HepG2 (cell line): ENCODE measurements around the gene KCNAB2. TPM values are rescaled to one million over a fixed set of nuclear protein-coding genes. Genes with fewer than 3 reads are reported as not detected.
A peak's percentile ranks its signal among the peaks of the same experiment; 100 is the strongest.

Experiments used
- ATAC-seq: fragments of 200-7000 bp; cut with Tn5 transposase; 3 replicates; pipeline ENCODE4 v1.9.1; 2020; ENCODE audit warnings: mild to moderate bottlenecking, moderate library complexity
- BruUV-seq: library from RNA; stranded (reverse); fragments of 400-500 nt; replicated peaks from 2 replicates; lab custom pipeline; 2021; lab: Mats Ljungman, UMichigan
- CTCF ChIA-PET: fragments of 300-600 bp; formaldehyde crosslinking; extraction: SDS; loops from one replicate; lab custom pipeline; 2021; ENCODE audit warnings: low total read pairs, inconsistent platforms, low intra/inter-chr PET ratio; lab: Yijun Ruan, JAX
- POLR2A ChIA-PET: fragments of 350-600 bp; sonication (Branson Sonifier 250); formaldehyde crosslinking; loops from one replicate; lab custom pipeline; 2020; ENCODE audit warnings: antibody characterized with exemption, inconsistent platforms; lab: Yijun Ruan, JAX
- DNase-seq: peaks from one replicate; pipeline ENCODE4 v3.0.0-alpha.2; 2015; ENCODE audit warnings: low spot score
- FAIRE-seq: peaks from 3 replicates; lab custom pipeline; 2011; peaks lifted over from hg19 to GRCh38; lab: Jason Lieb, UNC
- H2AFZ ChIP-seq: one replicate; pipeline ENCODE4 v1.6.1; 2011; ENCODE audit warnings: low read length, inconsistent platforms
- H3K27ac ChIP-seq: fragments of 300-600 bp; 3 replicates; pipeline ENCODE4 v1.8.0; 2011; ENCODE audit warnings: mixed run types, mild to moderate bottlenecking, mixed read lengths, low read length, inconsistent platforms; ENCODE audit not compliant: insufficient read depth; ENCODE audit errors: extremely low read length
- H3K27me3 ChIP-seq, 2 experiments: fragments of 200-600 bp in 1 of 2; 2 replicates in 1 of 2; 3 replicates in 1 of 2; pipeline versions ENCODE4 v1.6.0 to v1.8.0; 2011; ENCODE audit warnings: low read length in 2 of 2, mild to moderate bottlenecking in 2 of 2, moderate library complexity in 2 of 2, inconsistent platforms in 1 of 2; ENCODE audit not compliant: insufficient read depth in 2 of 2, control insufficient read depth in 1 of 2
- H3K36me3 ChIP-seq, 2 experiments: fragments of 200-600 bp in 1 of 2; replicated peaks in 1 of 2; 2 replicates in 1 of 2; 3 replicates in 1 of 2; pipeline versions ENCODE4 v1.5.1 to v1.8.0; 2011; ENCODE audit warnings: low read length in 2 of 2, inconsistent platforms in 1 of 2; ENCODE audit not compliant: insufficient read depth in 2 of 2, control insufficient read depth in 1 of 2
- H3K4me1 ChIP-seq: 2 replicates; pipeline ENCODE4 v1.5.1; 2012; ENCODE audit warnings: low read length, inconsistent platforms; ENCODE audit not compliant: insufficient read depth
- H3K4me2 ChIP-seq: 2 replicates; pipeline ENCODE4 v1.6.0; 2011; ENCODE audit warnings: low read depth, low read length, inconsistent platforms
- H3K4me3 ChIP-seq, 3 experiments: fragments of 200-600 bp in 1 of 3; sonication (generic), shearing (Covaris generic) in 1 of 3; replicated peaks in 1 of 3; 2 replicates each; pipeline ENCODE4 v1.5.1; 2011 to 2016; ENCODE audit warnings: low read length in 3 of 3, inconsistent platforms in 2 of 3, low read depth in 2 of 3, mild to moderate bottlenecking in 2 of 3, control low read depth in 1 of 3, mixed read lengths in 1 of 3; ENCODE audit not compliant: insufficient read depth in 1 of 3
- H3K79me2 ChIP-seq: one replicate; pipeline ENCODE4 v1.6.1; 2011; ENCODE audit warnings: low read length, inconsistent platforms; ENCODE audit not compliant: insufficient read depth
- H3K9ac ChIP-seq: 2 replicates; pipeline ENCODE4 v1.6.0; 2011; ENCODE audit warnings: mild to moderate bottlenecking, low read depth, low read length, inconsistent platforms; ENCODE audit not compliant: insufficient read depth
- H3K9me3 ChIP-seq: 2 replicates; pipeline ENCODE4 v1.5.1; 2012; ENCODE audit warnings: mild to moderate bottlenecking, low read length
- H4K20me1 ChIP-seq: 2 replicates; pipeline ENCODE4 v1.6.0; 2011; ENCODE audit warnings: inconsistent platforms, mild to moderate bottlenecking, low read length, moderate library complexity; ENCODE audit not compliant: insufficient read depth
- CEBPG ChIP-seq: IDR thresholded peaks from 2 replicates; pipeline ENCODE4 v1.6.1; 2016
- FOXK1 ChIP-seq: sonication (generic); formaldehyde crosslinking; IDR thresholded peaks from 2 replicates; pipeline ENCODE4 v1.4.0; 2020; ENCODE audit warnings: low read depth, missing genetic modification reagents, borderline replicate concordance
- GTF3A ChIP-seq: sonication (generic); formaldehyde crosslinking; conservative IDR thresholded peaks from 2 replicates; pipeline ENCODE4 v1.4.0; 2020; ENCODE audit warnings: mild to moderate bottlenecking, missing genetic modification reagents
- NCOA5 ChIP-seq: sonication (generic); formaldehyde crosslinking; IDR thresholded peaks from 2 replicates; pipeline ENCODE4 v1.4.0; 2020; ENCODE audit warnings: missing genetic modification reagents
- ZNF329 ChIP-seq: sonication (generic); formaldehyde crosslinking; IDR thresholded peaks from 2 replicates; pipeline ENCODE4 v1.9.0; 2021; ENCODE audit warnings: low read depth, mild to moderate bottlenecking, missing genetic modification reagents
- ZNF549 ChIP-seq: sonication (generic); formaldehyde crosslinking; IDR thresholded peaks from 2 replicates; pipeline ENCODE4 v1.5.0; 2020; ENCODE audit warnings: missing genetic modification reagents
- ZNF747 ChIP-seq: sonication (generic); formaldehyde crosslinking; IDR thresholded peaks from 2 replicates; pipeline ENCODE4 v1.8.1; 2023; ENCODE audit warnings: missing genetic modification reagents, mild to moderate bottlenecking, borderline replicate concordance
- ZNF775 ChIP-seq: sonication (generic); formaldehyde crosslinking; IDR thresholded peaks from 2 replicates; pipeline ENCODE4 v1.4.0; 2020; ENCODE audit warnings: missing genetic modification reagents, mild to moderate bottlenecking, moderate library complexity, borderline replicate concordance
- ZNF782 ChIP-seq: sonication (generic); formaldehyde crosslinking; IDR thresholded peaks from 2 replicates; pipeline ENCODE4 v1.4.0; 2020; ENCODE audit warnings: missing genetic modification reagents, mild to moderate bottlenecking, borderline replicate concordance
- ZSCAN9 ChIP-seq: IDR thresholded peaks from 2 replicates; pipeline ENCODE4 v1.6.1; 2016; ENCODE audit warnings: borderline replicate concordance
- WGBS: methylation state at CpG from one replicate; pipeline ENCODE4 v1.1.6; 2017; ENCODE audit warnings: low lambda C conversion rate; 5-methylcytosine and 5-hydroxymethylcytosine counted together
- in situ Hi-C: cut with HindIII; loops from 2 replicates; pipeline ENCODE4 v1.10.0; 2017; ENCODE audit warnings: low pct_unique_long_range_greater_than_20kb; ENCODE audit not compliant: extremely low pct_ligation_motif_present
- intact Hi-C: fragments of 100-400 bp; cut with micrococcal nuclease; formaldehyde crosslinking; loops from one replicate; pipeline ENCODE4 v1.10.0; 2022; ENCODE audit not compliant: unreplicated experiment
- polyA plus RNA-seq, 8 experiments: library from polyadenylated mRNA; depleted of rRNA in 3 of 8; stranded (reverse) in 7 of 8; unstranded in 1 of 8; fragments of >200 nt; fragmentation: Illumina TruSeq in 4 of 8; extraction: Trizol in 4 of 8; gene quantifications; 2 replicates each; pipeline versions ENCODE4 v1.2.1 to v1.2.3, GENCODE V29; 2011 to 2016; ENCODE audit warnings: low read depth in 4 of 8, missing spikeins in 1 of 8, mixed read lengths in 1 of 8; ENCODE audit not compliant: insufficient read depth in 1 of 8
- total RNA-seq, 5 experiments: library from RNA; depleted of rRNA; stranded (reverse); fragments of >200 nt; fragmentation: Illumina TruSeq; extraction: Trizol; gene quantifications; 2 replicates each; pipeline ENCODE4 v1.2.3, GENCODE V29; 2016; ENCODE audit warnings: low read depth in 1 of 5
- TF ChIP-seq, protein P1 (sequence below): sonication (generic); formaldehyde crosslinking; IDR thresholded peaks from 2 replicates; pipeline ENCODE4 v1.5.1; 2020; ENCODE audit warnings: mild to moderate bottlenecking, moderate library complexity, missing genetic modification reagents
- TF ChIP-seq, protein P2 (sequence below): sonication (generic); formaldehyde crosslinking; IDR thresholded peaks from 2 replicates; pipeline ENCODE4 v1.8.0; 2022; ENCODE audit warnings: mild to moderate bottlenecking, missing genetic modification reagents
- TF ChIP-seq, protein P3 (sequence below): sonication (generic); formaldehyde crosslinking; IDR thresholded peaks from 2 replicates; pipeline ENCODE4 v1.5.0; 2020; ENCODE audit warnings: mild to moderate bottlenecking, missing genetic modification reagents, moderate library complexity

Gene KCNAB2
- total and polyA plus RNA-seq, 2 of the 13 experiments (the other 11 are each of a cell fraction or from before 2014, with no cell fraction given): 6.2 to 8.8 TPM

DNA sequence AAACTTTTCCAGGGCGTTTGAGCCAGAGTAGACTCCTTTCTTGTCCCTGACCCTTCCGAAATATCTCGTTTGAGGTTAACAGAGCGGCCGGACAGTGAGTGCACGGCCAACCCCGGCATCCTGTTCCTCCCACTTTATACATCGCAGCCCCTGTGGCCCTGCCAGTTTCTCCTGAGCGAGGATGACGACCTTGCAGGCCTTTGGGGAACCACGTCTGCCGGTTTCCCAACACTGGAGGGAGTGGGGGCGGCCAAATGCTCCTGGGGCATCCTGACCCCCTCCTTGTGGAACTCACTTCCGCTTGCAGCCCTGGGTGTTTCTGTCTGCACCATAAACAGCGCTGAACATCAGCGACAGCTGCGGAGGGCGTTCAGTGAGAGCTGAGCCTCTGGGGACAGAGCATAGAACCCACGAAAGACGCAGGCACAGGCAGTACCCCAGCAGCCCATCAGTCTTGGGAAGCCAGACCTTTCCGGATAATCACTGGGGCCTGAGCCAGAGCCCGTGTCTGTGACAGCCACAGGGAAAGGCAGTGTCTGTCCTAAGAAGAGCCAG, 4.8 kb upstream of the KCNAB2 start:
- no peak for FAIRE-seq
- no peak overlapping the region for H3K4me3 ChIP-seq
- H3K27me3 ChIP-seq: no peaks in the 10 kb centered on the region
- no peaks in the 10 kb centered on the region for H3K36me3 ChIP-seq
- no peak for DNase-seq
- TF ChIP-seq CEBPG (CRISPR knock-in tag) (no peak), GTF3A (CRISPR knock-in tag) (no peak)
- TF ChIP-seq, protein P1, sequence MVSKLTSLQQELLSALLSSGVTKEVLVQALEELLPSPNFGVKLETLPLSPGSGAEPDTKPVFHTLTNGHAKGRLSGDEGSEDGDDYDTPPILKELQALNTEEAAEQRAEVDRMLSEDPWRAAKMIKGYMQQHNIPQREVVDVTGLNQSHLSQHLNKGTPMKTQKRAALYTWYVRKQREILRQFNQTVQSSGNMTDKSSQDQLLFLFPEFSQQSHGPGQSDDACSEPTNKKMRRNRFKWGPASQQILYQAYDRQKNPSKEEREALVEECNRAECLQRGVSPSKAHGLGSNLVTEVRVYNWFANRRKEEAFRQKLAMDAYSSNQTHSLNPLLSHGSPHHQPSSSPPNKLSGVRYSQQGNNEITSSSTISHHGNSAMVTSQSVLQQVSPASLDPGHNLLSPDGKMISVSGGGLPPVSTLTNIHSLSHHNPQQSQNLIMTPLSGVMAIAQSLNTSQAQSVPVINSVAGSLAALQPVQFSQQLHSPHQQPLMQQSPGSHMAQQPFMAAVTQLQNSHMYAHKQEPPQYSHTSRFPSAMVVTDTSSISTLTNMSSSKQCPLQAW: no peak
- TF ChIP-seq, all 625 proteins: peak for 0
- 87% methylated on average over 21 of the region's 22 CpGs for WGBS
- in situ Hi-C loops: no loop called here
- POLR2A ChIA-PET: no interaction called here
- Histone ChIP-seq H4K20me1 (peaks cover 5% of the 10 kb centered on the region; the same call in 1 of the 2 replicates), H3K9me3 (no peaks in the 10 kb centered on the region), H3K4me2 (no peak overlapping the region), H3K79me2 (no peaks in the 10 kb centered on the region), H3K9ac (no peak overlapping the region), H3K4me1 (peaks cover 15% of the 10 kb centered on the region), H3K27ac (no peak overlapping the region), H2AFZ (no peak overlapping the region)
- BruUV-seq: no TSS peak
- intact Hi-C loops: no loop called here
- no peak for ATAC-seq
- CTCF ChIA-PET: no interaction called here

DNA sequence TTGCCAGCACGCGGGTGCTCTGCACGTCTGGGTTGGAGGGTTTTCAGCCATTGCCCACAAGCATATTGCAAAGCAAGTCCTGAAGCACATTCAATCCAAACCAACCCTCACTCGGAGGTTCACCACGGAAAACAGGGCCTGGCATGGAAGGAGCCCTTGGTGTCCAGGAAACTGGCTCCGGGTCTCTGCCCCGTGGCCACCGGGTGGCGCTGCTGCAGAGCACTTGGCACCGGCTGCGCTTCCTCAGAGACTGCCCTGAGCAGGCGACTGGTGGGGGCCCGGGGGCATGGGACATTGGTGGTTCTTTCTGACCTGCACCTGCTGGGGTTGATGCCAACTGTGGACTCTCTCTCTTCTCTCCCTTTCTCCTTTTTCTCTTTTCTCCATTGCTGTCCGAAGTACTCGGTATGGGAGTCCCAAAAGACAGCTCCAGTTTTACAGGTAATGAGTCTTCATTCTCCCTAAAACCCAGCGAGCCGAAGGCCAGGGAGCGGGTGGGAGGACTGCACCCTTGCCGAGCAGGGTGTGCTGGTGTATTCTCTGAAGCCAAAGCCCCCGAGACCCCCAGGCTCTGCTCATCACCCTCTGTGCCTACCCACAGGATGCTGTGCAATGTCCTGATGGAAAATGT, 4.1 kb upstream of the KCNAB2 start:
- H2AFZ ChIP-seq: no peak overlapping the region
- POLR2A ChIA-PET: no interaction called here
- ATAC-seq (peak; percentile 56; the same call in 2 of the 3 replicates), DNase-seq (no peak), FAIRE-seq (no peak)
- no peaks in the 10 kb centered on the region for H3K27me3 ChIP-seq
- H3K4me2 ChIP-seq: no peak overlapping the region
- no peaks in the 10 kb centered on the region for H3K79me2 ChIP-seq
- CTCF ChIA-PET: no interaction called here
- intact Hi-C loops (no loop called here), in situ Hi-C loops (no loop called here)
- H3K27ac ChIP-seq: no peak overlapping the region
- no peaks in the 10 kb centered on the region for H3K36me3 ChIP-seq
- no peaks in the 10 kb centered on the region for H3K9me3 ChIP-seq
- no peak overlapping the region for H3K4me3 ChIP-seq
- peaks cover 21% of the 10 kb centered on the region for H3K4me1 ChIP-seq
- H3K9ac ChIP-seq: no peak overlapping the region
- no TSS peak for BruUV-seq
- WGBS: 59% methylated on average over 8 of the region's 20 CpGs
- peaks cover 5% of the 10 kb centered on the region; the same call in 1 of the 2 replicates for H4K20me1 ChIP-seq
- TF ChIP-seq ZNF782 (no peak), ZNF775 (CRISPR knock-in tag) (no peak), ZNF747 (no peak), ZNF549 (CRISPR knock-in tag) (no peak), ZSCAN9 (CRISPR knock-in tag) (no peak), FOXK1 (no peak), NCOA5 (CRISPR knock-in tag) (no peak), ZNF329 (CRISPR knock-in tag) (no peak)
- TF ChIP-seq, protein P2, sequence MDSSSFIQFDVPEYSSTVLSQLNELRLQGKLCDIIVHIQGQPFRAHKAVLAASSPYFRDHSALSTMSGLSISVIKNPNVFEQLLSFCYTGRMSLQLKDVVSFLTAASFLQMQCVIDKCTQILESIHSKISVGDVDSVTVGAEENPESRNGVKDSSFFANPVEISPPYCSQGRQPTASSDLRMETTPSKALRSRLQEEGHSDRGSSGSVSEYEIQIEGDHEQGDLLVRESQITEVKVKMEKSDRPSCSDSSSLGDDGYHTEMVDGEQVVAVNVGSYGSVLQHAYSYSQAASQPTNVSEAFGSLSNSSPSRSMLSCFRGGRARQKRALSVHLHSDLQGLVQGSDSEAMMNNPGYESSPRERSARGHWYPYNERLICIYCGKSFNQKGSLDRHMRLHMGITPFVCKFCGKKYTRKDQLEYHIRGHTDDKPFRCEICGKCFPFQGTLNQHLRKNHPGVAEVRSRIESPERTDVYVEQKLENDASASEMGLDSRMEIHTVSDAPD: no peak
- TF ChIP-seq, protein P3, sequence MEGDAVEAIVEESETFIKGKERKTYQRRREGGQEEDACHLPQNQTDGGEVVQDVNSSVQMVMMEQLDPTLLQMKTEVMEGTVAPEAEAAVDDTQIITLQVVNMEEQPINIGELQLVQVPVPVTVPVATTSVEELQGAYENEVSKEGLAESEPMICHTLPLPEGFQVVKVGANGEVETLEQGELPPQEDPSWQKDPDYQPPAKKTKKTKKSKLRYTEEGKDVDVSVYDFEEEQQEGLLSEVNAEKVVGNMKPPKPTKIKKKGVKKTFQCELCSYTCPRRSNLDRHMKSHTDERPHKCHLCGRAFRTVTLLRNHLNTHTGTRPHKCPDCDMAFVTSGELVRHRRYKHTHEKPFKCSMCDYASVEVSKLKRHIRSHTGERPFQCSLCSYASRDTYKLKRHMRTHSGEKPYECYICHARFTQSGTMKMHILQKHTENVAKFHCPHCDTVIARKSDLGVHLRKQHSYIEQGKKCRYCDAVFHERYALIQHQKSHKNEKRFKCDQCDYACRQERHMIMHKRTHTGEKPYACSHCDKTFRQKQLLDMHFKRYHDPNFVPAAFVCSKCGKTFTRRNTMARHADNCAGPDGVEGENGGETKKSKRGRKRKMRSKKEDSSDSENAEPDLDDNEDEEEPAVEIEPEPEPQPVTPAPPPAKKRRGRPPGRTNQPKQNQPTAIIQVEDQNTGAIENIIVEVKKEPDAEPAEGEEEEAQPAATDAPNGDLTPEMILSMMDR: peak; percentile 83
